Activated CD8-positive, alpha-beta memory T cell treated with anti-CD3 and anti-CD28 coated beads for 1 hour (primary cell): ENCODE measurements around the gene KIAA1549.
"Not testable (repeated sequence)": the region's sequence is repeated elsewhere in the genome, so short reads cannot be mapped to it uniquely, and the experiment has no call there.

Experiments
- DNase-seq, 2 donors: peaks; one replicate each; pipeline ENCODE4 v3.0.0-alpha.2; 2020; ENCODE audit warnings: low read depth in 1 of 2; ENCODE audit errors: extremely low read depth in 1 of 2

The KIAA1549 gene

DNA sequence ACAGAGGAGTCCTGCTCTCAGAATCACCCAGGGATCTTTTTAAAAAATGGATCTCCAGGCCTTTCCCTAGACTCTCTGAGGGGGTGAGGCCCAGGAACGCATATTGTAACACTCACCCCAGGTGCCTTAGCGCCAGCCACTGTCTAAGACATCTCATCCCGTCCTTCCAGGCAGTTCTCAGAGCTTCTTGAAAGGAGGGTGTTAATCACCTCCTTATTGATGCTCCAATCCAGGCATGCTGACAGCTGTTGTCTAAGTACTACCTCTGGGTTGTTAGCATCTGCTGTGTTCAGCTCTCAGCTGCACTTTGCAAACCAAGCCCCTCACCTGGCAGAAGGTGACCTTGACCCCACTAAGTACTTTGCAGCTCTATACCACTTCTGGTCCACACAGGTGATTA is 36.0 kb downstream of the KIAA1549 start:
- no peak for DNase-seq

DNA sequence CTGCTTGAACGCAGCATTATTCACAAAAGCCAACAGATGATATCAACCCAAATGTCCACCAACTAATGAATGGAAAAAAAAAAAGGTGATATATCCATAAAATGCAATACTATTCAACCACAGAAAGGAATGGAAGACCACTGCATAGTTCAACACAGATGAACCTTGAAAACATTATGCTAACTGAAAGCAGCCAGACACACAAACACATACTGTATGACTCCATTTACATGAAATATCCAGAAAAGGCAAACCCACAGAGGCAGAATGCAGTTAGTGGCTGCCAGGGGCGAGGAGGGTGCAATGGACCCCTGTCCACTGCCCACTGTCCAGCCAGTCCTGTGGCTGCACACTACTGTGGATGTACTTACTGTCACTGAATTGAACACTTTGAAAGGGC is 36.6 kb downstream of the KIAA1549 start:
- DNase-seq: no peak

DNA sequence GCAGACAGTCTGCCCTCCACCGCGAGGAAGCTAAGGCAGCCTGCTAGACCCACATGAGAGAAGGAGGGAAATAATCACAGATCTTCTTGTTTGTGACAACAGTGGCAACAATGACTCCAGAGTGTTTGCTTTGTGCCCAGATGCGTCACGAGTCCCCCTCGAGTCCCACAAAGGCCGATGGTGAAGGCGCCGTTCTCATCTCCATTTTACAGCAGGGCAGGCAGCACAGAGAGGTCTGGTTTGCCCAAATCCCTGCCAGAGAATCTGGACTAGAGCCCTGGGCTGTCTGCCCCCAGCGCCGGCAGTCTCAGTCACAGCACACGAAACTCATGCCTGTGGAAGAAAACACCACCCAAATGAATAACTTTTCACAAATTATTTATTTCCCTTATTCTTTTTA is 38.1 kb downstream of the KIAA1549 start:
- DNase-seq: no peak

DNA sequence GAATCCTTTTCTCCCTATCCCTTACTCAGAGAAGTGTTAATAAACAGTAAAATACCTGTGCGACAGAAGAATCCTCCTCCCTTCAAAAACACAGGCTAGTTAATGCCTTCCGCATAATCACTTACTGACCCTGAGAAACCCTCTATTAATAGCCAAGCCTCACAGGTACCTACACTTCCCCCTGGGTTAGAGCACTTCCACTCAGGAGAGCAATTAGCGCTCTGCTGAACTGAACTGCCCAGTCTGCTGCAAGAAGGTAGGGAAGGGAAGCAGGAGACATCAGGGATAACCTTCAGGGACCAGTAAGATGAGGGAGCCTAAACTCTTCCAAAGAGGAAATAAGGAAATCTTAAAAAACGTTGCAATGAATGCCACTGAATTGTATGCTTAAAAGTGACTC is 39.6 kb downstream of the KIAA1549 start:
- no peak for DNase-seq

DNA sequence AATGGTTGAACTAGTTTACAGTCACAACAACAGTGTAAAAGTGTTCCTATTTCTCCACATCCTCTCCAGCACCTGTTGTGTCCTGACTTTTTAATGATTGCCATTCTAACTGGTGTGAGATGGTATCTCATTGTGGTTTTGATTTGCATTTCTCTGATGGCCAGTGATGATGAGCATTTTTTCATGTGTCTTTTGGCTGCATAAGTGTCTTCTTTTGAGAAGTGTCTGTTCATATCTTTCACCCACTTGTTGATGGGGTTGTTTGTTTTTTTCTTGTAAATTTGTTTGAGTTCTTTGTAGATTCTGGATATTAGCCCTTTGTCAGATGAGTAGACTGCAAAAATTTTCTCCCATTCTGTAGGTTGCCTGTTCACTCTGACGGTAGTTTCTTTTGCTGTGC is 40.6 kb downstream of the KIAA1549 start:
- not testable (repeated sequence) for DNase-seq

DNA sequence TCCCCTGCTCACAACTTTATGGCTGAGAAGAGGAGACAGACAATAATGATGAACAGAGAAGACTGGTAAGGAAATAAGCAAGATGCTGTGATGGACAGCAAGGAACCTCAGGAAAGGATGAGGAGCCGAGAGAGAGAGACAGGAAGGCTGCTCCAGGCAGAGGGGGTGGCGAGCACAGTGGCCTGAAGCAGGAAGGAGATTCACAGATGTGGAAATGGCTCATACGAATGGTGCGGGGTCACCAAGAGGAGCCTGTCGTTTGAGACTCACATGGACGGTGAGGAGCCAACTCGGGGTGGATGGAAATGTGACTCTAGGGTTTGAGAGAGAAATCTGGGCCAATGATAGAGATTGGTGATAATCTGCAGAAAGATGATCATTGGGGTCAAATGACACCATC is 43.7 kb downstream of the KIAA1549 start:
- DNase-seq: no peak

DNA sequence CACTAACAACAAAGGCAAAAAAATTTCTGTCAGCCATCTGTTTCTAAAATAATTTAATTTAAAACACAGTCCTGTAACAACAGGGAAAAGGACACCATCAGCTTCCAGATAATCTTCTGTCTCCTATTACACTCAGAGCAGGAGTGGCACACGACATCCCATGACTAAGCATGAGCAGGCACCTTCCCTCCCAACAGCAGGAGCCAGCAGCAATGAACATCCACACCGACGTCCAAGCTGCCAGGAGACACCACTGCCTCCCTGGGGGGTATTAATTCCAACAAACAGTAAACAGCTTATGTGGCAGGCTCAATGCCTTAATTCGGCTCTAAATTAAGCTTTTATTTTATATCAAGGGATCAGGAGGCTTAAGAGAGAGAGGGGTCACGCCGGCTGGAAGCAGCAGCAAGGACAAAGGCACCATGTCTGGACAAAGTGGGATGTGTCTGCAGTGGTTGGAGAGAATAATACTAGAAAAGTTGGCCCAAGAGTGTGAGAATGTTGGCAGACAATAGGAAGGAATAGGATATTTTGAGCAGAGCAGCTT is 45.7 kb downstream of the KIAA1549 start:
- no peak for DNase-seq

DNA sequence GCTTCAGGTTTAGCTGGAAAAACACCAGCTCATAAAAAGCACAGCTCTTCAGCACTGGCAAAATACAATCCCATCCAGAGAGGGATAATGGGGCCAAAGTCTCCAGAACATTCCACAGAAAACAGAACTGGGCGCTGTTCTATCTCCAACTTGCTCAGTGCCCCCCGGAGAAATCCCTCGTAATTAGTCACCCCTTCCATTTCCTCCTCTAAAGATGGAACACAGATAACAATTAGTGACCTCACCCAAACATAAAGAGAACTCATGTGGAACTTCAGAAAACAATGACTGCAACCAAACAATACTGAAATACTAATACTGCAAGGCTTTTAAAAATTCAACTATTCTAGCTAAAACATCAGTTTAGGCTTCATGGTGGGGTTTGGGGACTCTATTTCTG is 46.3 kb downstream of the KIAA1549 start:
- DNase-seq: no peak

DNA sequence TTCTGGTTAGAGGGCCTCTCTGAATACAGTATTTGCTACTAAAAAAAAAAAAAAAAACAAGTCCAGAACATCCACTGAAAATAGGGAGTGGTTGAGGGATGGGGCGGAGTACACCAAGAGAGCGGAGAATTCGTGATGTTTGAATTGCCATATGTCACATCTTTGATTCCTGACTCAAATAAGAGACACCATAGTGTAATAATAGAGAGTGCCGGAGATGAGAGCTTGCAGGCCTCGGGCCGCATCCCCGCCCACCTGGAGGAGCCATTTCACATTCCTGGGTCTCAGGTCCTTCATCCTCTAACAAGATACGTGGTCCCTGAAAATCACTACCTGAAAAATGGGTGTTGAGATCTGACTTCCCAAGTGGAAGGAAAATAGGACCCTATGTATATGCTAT is 46.8 kb downstream of the KIAA1549 start:
- no peak for DNase-seq

DNA sequence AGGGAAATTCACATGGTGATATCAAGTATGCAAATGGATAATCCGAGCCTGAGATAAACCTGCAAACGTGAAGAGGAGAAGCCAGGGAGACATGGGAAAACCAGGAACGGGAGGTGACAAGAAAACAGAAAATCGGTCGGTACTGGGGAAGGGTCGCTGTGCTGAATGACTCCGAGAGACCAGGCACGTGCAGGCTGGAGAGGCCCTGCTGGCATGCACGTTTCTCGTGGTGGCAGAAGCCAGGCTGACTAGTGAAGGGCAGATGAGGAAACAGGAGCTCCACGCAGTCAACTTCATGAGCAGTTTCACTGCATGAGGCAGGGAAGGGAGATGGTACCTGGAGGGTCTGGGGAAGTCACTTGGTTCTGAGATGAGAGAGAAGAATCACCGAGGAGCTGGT is 48.3 kb downstream of the KIAA1549 start:
- no peak for DNase-seq

DNA sequence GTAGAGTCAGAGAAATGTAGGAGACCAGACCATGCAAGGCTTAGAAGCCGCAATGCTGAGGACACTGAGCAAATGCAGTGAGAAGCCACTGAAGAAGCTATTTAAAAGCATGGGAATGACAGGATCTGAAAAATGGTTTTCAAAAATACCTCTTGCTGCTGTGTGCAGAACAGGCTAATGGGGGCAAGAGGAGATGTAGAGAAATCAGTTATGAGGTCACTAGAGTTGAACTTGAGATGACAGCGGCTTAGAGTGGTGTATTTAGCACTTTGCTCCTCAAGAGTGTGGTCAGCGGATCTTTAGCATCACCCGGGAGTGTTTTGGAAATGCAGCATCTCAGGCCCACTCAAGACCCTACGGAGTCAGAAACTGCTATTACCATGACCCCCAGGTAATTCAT is 48.8 kb downstream of the KIAA1549 start:
- DNase-seq: no peak

DNA sequence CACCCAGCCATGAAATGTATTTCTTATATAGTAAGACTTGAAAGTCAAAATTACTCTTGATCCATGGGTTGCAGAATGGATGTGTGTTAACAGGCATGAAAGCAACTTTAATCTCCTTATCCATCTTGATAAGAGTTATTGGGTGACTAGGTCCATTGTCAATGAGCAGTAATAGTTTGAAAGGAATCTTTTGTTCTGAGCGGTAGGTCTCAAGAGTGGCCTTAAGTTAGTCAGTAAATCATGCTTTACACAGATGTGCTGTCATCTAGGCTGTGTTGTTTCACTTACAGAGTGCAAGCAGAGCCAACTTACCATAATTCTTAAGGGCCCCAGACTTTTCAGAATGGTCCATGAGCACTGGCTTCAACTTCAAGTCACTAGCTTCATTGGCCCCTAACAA is 51.2 kb downstream of the KIAA1549 start:
- DNase-seq: no peak

DNA sequence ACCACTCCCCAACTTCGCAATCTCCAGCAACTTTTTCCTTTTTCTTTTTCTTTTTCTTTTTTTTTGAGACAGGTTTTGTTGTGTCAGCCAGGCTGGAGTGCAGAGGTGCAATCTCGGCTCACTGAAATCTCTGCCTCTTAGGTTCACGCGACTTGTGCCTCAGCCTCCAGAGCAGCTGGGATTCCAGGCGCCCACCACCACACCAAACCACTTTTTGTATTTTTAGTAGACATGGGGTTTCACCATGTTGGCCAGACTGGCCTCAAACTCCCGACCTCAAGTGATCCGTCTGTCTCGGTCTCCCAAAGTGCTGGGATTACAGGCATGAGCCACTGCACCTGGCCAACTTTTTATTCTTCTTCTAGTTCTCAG is 55.0 kb downstream of the KIAA1549 start:
- DNase-seq: no peak

DNA sequence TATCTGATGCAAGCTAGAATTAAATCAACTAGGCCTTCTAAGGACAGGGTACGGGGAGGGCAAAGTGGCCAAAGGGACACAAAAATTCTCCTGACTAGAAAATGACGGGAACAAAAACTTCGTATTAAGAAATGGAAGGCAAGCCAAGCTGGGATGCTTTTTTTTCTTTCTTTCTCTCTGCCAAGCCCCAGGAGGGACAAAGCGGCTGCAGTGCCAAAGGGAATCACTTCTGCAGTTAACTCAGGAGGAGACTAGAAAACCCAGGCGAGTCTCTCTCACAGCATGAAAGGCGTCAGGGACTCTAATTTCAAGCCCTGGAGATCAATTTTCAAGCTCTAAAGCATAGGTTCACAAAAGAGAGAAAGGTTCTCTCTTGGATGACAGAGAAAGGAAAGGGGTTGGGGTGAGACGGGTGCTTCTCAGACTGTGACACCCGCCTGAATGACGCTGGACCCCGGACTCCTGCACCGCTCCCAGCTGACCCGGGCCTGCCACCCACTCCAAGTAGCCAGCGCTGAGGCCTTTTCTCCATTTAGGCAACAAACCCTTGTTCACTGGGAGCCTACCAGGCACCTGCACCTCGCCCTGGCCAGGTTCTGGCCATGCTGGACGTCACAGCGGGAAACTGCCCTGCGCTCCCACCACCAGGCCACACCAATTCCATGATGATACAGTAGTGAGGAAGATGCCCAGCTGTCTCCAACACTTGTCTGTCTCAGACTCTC is 56.5 kb downstream of the KIAA1549 start:
- DNase-seq: no peak

DNA sequence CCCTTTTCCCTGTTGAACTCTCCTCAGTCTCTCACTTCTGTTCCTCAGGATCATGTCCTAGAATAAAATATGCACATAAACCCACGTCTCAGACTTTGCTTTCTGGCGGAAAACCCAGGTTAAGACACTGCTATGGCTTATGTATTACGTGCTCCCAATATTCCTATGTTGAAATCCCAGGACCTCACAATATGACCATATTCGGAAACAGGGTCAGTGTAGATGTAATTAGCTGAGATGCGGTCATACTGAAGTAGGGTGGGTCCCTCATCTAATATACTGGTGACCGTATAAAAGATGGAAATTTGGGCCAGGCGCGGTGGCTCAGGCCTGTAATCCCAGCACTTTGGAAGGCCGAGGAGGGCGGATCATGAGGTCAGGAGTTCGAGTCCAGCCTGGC is 59.9 kb downstream of the KIAA1549 start:
- no peak for DNase-seq

DNA sequence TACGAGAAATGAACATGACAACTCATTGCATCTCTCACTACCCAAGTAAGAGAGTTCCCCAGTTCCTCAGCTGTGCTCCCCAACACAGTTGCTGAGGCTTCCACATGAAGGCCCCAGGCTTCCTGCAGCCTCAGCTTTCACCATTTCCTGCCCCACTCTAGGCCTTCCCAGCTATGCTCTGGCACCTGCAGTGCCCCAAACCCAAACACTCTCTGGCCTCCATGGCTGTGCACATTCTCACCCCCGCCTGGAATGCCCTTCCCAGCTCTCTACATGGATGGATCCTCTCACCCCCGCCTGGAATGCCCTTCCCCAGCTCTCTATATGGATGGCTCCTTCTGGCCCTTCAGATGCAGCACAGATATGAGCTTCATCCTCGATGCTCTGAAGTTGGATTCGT is 61.3 kb downstream of the KIAA1549 start:
- DNase-seq: no peak

DNA sequence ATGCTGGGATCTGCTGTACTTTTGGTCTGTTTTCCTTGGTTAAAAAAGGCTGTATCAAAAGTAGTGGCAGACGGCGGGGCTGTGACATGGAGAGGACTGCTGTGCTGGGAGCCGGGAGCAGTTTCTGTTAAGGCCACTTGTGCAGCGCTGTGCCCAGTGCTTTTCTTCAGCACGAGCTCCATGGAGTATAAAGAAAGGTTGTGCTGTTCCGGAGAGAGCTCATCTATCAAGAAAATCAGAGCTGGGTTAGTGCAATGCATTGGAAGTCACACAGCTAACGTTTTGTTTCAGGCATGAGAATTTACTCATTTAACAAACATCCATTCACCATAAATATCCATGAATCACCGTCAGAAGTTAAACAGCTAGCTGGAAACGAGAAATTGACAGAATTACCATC is 62.0 kb downstream of the KIAA1549 start:
- no peak for DNase-seq

DNA sequence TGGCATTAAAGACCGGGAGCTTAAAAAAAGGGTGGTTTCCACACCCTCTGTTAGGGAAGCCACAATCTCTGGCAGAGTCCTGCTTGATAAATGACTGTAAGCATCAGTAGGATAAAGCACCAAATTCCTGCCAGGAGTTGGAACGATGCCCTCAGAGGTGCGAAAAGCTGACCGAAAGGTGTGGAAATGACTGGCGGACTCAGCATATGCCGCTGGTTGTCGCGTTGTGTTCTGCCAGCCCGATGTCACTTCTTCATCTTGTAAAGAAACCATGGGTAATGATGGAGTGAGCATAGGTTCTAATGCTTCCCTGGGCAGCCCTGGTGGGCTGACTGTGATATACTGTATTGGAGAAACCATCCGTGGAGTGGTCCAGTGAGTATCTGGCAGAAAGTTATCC is 62.4 kb downstream of the KIAA1549 start:
- no peak for DNase-seq

DNA sequence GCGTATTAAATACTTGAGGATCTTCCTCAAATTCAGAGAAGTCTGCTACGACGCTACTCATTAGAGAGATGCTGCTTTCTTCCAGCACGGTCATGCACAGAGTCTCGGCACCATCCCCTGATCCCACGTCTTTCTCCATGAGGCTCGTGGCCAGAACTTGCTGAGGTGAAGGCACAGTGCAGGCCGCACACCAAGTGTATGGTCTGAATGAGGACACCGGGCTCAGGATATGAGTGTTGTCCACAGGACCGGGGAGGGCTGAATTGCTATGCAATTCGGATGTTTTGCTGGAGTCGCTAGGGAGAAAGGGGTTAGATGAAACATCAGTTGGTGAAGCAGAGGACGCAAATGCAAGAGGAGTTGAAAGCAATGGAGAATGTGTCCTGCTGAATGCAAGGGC is 63.0 kb downstream of the KIAA1549 start:
- DNase-seq: no peak

DNA sequence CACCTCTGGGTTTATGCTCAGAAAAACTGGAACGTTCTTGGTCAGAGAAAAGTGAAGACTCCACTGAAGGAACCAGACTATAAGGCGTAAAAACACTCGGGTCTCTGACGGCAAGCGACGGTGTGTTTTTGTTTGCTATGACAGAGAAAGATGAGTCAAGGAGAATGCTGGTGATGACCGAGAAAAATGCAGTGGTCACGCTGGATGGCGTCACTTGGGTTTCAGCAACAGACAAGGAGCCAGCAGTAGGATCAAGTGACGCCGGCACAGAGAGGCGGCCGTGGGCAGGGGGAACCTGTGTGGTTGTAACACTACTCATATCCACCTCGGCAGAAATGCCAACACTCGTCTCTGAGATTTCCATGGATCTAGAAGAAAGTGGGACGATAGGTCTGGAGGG is 63.4 kb downstream of the KIAA1549 start:
- no peak for DNase-seq

DNA sequence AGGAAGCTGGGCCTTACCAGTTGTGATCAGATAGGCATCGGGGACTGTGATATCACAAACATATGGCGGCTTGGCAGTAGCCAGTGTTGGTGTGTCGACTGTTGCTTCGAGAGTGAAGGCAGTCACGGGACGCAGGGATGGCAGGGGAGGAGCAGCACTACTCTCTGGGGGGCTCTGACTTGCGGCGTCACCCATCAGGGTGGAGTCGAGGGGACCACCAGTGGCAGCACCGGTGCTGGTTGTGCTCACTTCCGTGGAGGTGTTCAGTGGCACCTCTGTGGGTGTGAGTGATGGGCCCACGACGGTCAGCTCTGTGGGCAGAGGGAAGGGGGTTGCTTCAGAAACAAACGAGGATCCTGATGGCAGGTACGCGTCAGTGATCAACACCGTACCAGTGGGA is 64.5 kb downstream of the KIAA1549 start:
- DNase-seq: no peak

DNA sequence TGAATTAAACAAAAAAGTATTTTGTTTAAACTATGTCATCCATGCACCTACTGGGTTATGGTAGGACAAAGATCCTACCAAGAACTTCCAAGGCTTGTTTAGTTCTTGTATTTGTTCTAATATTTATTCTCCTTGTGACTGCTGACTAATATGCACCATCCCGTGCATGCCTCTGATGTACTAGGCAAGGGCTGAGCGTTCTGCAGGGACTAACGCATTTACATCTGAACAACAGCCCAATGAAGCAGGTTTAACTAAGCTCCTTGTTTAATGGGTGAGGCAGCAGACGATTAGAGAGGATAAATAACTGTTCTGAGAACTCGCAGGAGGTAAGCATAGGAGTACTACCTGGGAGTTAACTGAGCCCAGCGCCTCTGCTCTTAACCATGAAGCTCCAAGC is 64.9 kb downstream of the KIAA1549 start:
- no peak for DNase-seq

DNA sequence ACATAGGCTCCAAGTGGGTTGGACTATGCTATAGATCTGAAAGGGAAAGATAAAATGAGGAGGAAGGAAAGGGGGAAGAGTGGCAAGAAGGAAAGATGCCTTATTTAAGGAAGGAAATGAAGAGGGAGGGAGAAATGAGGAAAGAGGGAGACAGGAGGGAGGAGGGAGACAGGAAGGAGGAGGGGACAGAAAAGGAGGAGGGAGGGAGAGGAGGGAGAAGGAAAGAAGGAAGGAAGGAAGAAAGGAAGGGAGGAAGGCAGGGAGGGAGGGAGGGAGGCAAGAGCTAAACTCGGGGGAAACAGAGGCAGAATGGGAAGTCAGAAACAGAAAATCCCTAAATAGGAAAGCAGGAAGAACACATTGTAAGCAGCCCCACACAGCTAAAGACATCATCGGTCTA is 67.4 kb downstream of the KIAA1549 start:
- DNase-seq: no peak
